Umbilical cord (tissue), 2 donors: Measurements from ENCODE around the gene ZNF611. TPM values are rescaled to one million over a fixed set of nuclear protein-coding genes. Genes with fewer than 3 reads are reported as not detected.
"Not testable (repeated sequence)": the region's sequence is repeated elsewhere in the genome, so short reads cannot be mapped to it uniquely, and the experiment has no call there.

Experiments used
- DNase-seq: peaks from one replicate; pipeline ENCODE4 v3.0.0-alpha.2; 2015; ENCODE audit warnings: low spot score
- total RNA-seq: library from RNA; depleted of rRNA; stranded (reverse); fragments of >200 nt; gene quantifications from one replicate; pipeline ENCODE4 v1.2.3, GENCODE V29; 2014; ENCODE audit warnings: low replicate concordance; ENCODE audit not compliant: insufficient read depth

The ZNF611 gene
- total RNA-seq, 1 donor from 2014 or later = 15.2 TPM

GRCh38 chr19:52681216-52681615 is 53.6 kb downstream of the ZNF611 start:
- DNase-seq = not testable (repeated sequence)

GRCh38 chr19:52679598-52679997 is 55.2 kb downstream of the ZNF611 start:
- no peak for DNase-seq

- DNase-seq = not testable (repeated sequence)
These were observed 59.6 kb downstream of the ZNF611 start for GRCh38 chr19:52675239-52675638.

- DNase-seq = no peak
These were observed 61.8 kb downstream of the ZNF611 start for GRCh38 chr19:52673014-52673413.

GRCh38 chr19:52670046-52670445 is 64.8 kb downstream of the ZNF611 start:
- no peak for DNase-seq

- DNase-seq = no peak
These were observed 65.3 kb downstream of the ZNF611 start for GRCh38 chr19:52669586-52669985.

- DNase-seq = no peak
These were observed 66.9 kb downstream of the ZNF611 start for GRCh38 chr19:52667972-52668371.

- no peak for DNase-seq
These were observed 68.3 kb downstream of the ZNF611 start for GRCh38 chr19:52666506-52666905.

GRCh38 chr19:52665529-52665928 is 69.3 kb downstream of the ZNF611 start:
- DNase-seq = no peak

- no peak for DNase-seq
These were observed 69.8 kb downstream of the ZNF611 start for GRCh38 chr19:52665027-52665426.

- DNase-seq = no peak
These were observed 70.4 kb downstream of the ZNF611 start for GRCh38 chr19:52664461-52664860.

- no peak for DNase-seq
These were observed 72.2 kb downstream of the ZNF611 start for GRCh38 chr19:52662631-52663030.

GRCh38 chr19:52660981-52661380 is 73.9 kb downstream of the ZNF611 start:
- no peak for DNase-seq

- DNase-seq = no peak
These were observed 75.8 kb downstream of the ZNF611 start for GRCh38 chr19:52659013-52659412.

- no peak for DNase-seq
These were observed 76.2 kb downstream of the ZNF611 start for GRCh38 chr19:52658595-52658994.

- no peak for DNase-seq
These were observed 81.7 kb downstream of the ZNF611 start for GRCh38 chr19:52653161-52653560.

Other genes starting within 250 kb of the ZNF611 start
- gene ZNF808, start 207.4 kb downstream of the ZNF611 start, total RNA-seq = 13.2 TPM
- 23.1 TPM for gene ZNF701, start 164.8 kb downstream of the ZNF611 start, total RNA-seq
- 40.7 TPM for gene ZNF83, start 96.7 kb downstream of the ZNF611 start, total RNA-seq
- gene ZNF600, start 51.7 kb upstream of the ZNF611 start, total RNA-seq = 35.2 TPM
- 26.5 TPM for gene ZNF28, start 86.6 kb upstream of the ZNF611 start, total RNA-seq
- 22.1 TPM for gene ZNF468, start 122.6 kb upstream of the ZNF611 start, total RNA-seq
- gene ZNF320, start 162.6 kb upstream of the ZNF611 start, total RNA-seq = 13.0 TPM
- 7.0 TPM for gene ZNF888, start 188.4 kb upstream of the ZNF611 start, total RNA-seq
- gene ZNF816, start 227.8 kb upstream of the ZNF611 start, total RNA-seq = 8.9 TPM